ENCODE results near the gene ATP8A2. TPM values are rescaled to one million over a fixed set of nuclear protein-coding genes. Genes with fewer than 3 reads are reported as not detected.

The ATP8A2 gene
- total and polyA plus RNA-seq, 7 donors = under 0.01 to 2.2 (median 1.2) TPM; not detected in 1

DNA sequence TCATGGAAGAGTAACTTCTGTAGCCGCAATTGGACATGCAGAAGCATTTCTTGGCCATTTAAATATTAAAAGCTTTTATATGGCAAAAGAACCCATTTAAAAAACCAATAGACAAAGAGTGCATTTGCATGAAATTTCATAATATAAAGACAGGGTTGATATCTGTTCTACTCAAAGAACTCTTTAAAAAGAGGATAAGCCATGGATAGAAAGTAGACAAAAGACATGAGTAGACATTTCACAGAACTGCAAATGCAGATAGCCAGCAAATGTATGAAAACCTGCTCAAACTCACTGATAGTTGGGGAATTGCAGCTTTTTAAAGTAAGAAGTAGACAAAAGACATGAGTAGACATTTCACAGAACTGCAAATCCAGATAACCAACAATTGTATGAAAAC, 462.0 kb downstream of the ATP8A2 start:
- H3K27ac ChIP-seq = no peak overlapping the region
- no peaks in the 10 kb centered on the region for H3K36me3 ChIP-seq
- no peak for DNase-seq
- H3K4me3 ChIP-seq = no peak overlapping the region
- 94 to 97% methylated on average over 1 of the region's 1 CpG for WGBS, 2 donors
- peaks cover 0 to 5% (median 2%) of the 10 kb centered on the region in 4 donors for H3K4me1 ChIP-seq
- no peak for TF ChIP-seq POLR2A (IDR thresholded peaks at IDR 0.05)
- TF ChIP-seq, protein P1, sequence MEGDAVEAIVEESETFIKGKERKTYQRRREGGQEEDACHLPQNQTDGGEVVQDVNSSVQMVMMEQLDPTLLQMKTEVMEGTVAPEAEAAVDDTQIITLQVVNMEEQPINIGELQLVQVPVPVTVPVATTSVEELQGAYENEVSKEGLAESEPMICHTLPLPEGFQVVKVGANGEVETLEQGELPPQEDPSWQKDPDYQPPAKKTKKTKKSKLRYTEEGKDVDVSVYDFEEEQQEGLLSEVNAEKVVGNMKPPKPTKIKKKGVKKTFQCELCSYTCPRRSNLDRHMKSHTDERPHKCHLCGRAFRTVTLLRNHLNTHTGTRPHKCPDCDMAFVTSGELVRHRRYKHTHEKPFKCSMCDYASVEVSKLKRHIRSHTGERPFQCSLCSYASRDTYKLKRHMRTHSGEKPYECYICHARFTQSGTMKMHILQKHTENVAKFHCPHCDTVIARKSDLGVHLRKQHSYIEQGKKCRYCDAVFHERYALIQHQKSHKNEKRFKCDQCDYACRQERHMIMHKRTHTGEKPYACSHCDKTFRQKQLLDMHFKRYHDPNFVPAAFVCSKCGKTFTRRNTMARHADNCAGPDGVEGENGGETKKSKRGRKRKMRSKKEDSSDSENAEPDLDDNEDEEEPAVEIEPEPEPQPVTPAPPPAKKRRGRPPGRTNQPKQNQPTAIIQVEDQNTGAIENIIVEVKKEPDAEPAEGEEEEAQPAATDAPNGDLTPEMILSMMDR (IDR thresholded peaks at IDR 0.05) = no peak
- TF ChIP-seq EP300 (IDR thresholded peaks at IDR 0.05) = no peak
- no peak for TF ChIP-seq POLR2AphosphoS5 (IDR thresholded peaks at IDR 0.05)
- peaks cover 0 to 3% (median 0%) of the 10 kb centered on the region in 3 donors for H3K27me3 ChIP-seq
- intact Hi-C loops (cut with DNase I) = no loop called here
- H3K9me3 ChIP-seq = no peaks in the 10 kb centered on the region

DNA sequence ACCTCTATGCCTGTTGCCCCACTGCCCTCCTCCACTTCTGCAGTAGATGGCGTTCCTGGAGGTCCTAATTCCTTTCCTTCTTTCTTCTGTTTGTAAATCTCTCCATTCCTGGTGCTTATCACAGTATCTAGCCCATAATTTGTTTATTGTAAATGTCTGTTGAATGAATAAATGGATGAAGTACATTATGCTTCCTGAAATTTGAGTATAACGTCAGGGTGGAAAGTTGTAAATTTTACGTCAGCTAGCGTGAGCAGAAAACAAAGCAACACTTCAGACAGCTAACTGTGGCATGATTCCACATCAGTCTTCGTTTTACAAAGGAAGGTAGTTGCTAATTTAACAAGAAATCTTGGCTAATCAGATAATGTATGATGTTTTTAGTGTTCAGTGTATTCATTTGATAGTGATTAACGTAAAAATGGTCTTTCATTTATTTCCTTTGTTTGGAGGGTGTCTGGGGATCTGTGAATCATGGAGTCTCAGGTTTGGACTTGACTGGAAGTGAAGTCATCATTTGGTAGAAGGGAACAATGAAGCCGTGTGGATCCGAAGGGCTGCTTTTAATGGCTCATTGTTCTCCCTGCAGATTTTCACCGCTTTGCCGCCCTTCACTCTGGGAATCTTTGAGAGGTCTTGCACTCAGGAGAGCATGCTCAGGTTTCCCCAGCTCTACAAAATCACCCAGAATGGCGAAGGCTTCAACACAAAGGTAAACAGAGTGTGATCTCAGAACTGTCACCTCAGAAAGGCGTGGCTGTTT, 465.0 kb downstream of the ATP8A2 start:
- Histone ChIP-seq H3K27ac (no peak overlapping the region), H3K4me3 (no peak overlapping the region), H3K4me1 (no peaks in the 10 kb centered on the region), H3K36me3 (no peaks in the 10 kb centered on the region), H3K27me3 (peaks cover 0 to 3% (median 0%) of the 10 kb centered on the region in 3 donors), H3K9me3 (no peaks in the 10 kb centered on the region)
- no peak for DNase-seq
- TF ChIP-seq EP300 (IDR thresholded peaks at IDR 0.05) = no peak
- TF ChIP-seq POLR2AphosphoS5 (IDR thresholded peaks at IDR 0.05) = no peak
- no peak for TF ChIP-seq POLR2A (IDR thresholded peaks at IDR 0.05)
- intact Hi-C loops (cut with DNase I) = no loop called here
- 51 to 67% methylated on average over 12 of the region's 12 CpGs for WGBS, 2 donors

DNA sequence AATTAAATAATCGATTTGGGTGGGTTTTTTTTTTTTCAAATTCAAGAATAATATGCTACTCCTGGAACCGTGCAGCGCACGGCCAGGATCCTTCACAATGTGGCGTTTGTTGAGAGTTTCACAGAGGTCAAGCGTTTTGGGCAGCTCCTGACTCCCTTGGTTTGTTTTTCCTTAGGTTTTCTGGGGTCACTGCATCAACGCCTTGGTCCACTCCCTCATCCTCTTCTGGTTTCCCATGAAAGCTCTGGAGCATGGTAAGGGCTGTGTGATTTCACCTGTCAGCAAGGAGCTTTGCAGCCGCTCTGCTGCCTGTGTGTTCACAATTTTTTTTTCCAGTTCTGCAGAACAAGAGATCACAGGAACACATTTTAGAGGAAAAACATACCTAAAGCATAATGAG, 467.6 kb downstream of the ATP8A2 start:
- TF ChIP-seq, protein P1 (IDR thresholded peaks at IDR 0.05) = no peak
- TF ChIP-seq EP300 (IDR thresholded peaks at IDR 0.05) = no peak
- no peak for TF ChIP-seq POLR2A (IDR thresholded peaks at IDR 0.05)
- no peak for TF ChIP-seq POLR2AphosphoS5 (IDR thresholded peaks at IDR 0.05)
- H3K27ac ChIP-seq = no peak overlapping the region
- intact Hi-C loops (cut with DNase I) = no loop called here
- H3K36me3 ChIP-seq = no peaks in the 10 kb centered on the region
- peaks cover 0 to 3% (median 0%) of the 10 kb centered on the region in 3 donors for H3K27me3 ChIP-seq
- no peaks in the 10 kb centered on the region for H3K4me1 ChIP-seq
- WGBS, 2 donors = 84% methylated on average over 8 of the region's 8 CpGs
- no peak overlapping the region for H3K4me3 ChIP-seq
- no peak for DNase-seq
- H3K9me3 ChIP-seq = no peaks in the 10 kb centered on the region

DNA sequence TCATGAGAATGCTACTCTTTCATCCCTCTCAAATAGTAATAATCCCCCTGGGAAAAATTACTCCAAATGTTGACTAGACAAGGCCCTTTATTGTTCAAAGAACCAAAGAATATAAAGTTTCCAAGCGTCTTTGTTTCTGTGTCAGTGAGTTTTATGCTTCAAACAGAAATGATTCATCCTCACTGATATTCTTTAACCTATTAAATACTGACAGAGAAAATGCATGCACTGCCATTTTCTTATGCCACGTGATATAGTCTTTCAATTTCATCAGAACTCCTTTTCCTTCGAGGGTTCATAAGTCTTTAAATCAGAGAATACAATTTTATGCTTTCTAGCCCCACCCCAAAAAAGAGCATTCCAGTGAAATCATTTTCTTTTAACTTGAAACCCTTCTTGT, 468.5 kb downstream of the ATP8A2 start:
- Histone ChIP-seq H3K27me3 (peaks cover 0 to 3% (median 0%) of the 10 kb centered on the region in 3 donors), H3K4me3 (no peak overlapping the region), H3K36me3 (no peaks in the 10 kb centered on the region), H3K27ac (no peak overlapping the region), H3K9me3 (no peaks in the 10 kb centered on the region), H3K4me1 (no peaks in the 10 kb centered on the region)
- WGBS, 2 donors = 55 to 74% methylated on average over 3 of the region's 3 CpGs
- TF ChIP-seq POLR2A (IDR thresholded peaks at IDR 0.05) (no peak), POLR2AphosphoS5 (IDR thresholded peaks at IDR 0.05) (no peak), EP300 (IDR thresholded peaks at IDR 0.05) (no peak)
- TF ChIP-seq, protein P1 (IDR thresholded peaks at IDR 0.05) = no peak
- intact Hi-C loops (cut with DNase I) = no loop called here
- no peak for DNase-seq

DNA sequence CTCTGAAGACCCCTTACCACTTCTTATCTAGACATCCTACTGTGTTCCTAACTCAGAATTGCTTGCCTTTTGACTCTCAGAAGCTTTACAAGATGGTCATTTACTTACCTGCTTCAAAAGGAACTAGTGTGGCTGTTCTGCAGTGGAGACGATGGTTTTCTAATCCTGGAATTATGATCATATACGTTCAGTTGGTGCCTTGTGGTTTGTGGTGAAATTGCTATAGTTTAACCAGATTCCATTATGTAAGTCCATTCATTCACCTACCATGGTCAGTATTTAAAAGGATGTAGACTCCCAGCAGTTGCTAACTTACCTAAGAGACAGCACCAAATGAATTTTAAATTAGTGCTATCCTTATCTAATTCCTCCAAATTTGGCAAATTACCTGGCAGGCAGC, 469.2 kb downstream of the ATP8A2 start:
- H3K4me1 ChIP-seq = no peaks in the 10 kb centered on the region
- no peak for DNase-seq
- H3K27me3 ChIP-seq = no peaks in the 10 kb centered on the region
- H3K4me3 ChIP-seq = no peak overlapping the region
- no peaks in the 10 kb centered on the region for H3K36me3 ChIP-seq
- 72% methylated on average over 2 of the region's 2 CpGs for WGBS, 2 donors
- H3K27ac ChIP-seq = no peak overlapping the region
- no peaks in the 10 kb centered on the region for H3K9me3 ChIP-seq
- intact Hi-C loops (cut with DNase I) = no loop called here
- TF ChIP-seq POLR2AphosphoS5 (IDR thresholded peaks at IDR 0.05) = no peak
- TF ChIP-seq POLR2A (IDR thresholded peaks at IDR 0.05) = no peak
- no peak for TF ChIP-seq EP300 (IDR thresholded peaks at IDR 0.05)
- TF ChIP-seq, protein P1 (IDR thresholded peaks at IDR 0.05) = no peak
